Smooth muscle cell (in vitro differentiated cells): ENCODE results near the gene UTP14C. TPM values are rescaled to one million over a fixed set of nuclear protein-coding genes. Genes with fewer than 3 reads are reported as not detected.

Experiments
- DNase-seq: peaks from one replicate; lab custom pipeline; 2025; ENCODE audit not compliant: unreplicated experiment; lab: John Stamatoyannopoulos, UW
- H2AFZ ChIP-seq: fragments of 200-600 bp; sonication (generic); 2 replicates; pipeline ENCODE4 v1.6.0; 2016; ENCODE audit warnings: antibody characterized with exemption, low read depth, mild to moderate bottlenecking
- H3F3A ChIP-seq: fragments of 200-600 bp; sonication (generic); 2 replicates; pipeline ENCODE4 v1.6.0; 2017; ENCODE audit warnings: antibody characterized with exemption, low read depth
- H3K27ac ChIP-seq: fragments of 200-600 bp; sonication (generic); 2 replicates; pipeline ENCODE4 v1.5.1; 2016; ENCODE audit warnings: low read depth, mild to moderate bottlenecking
- H3K27me3 ChIP-seq: fragments of 200-600 bp; sonication (generic); 2 replicates; pipeline ENCODE4 v1.6.1; 2016; ENCODE audit warnings: low read depth, mild to moderate bottlenecking
- H3K36me3 ChIP-seq: fragments of 200-600 bp; sonication (generic); 2 replicates; pipeline ENCODE4 v1.5.1; 2016; ENCODE audit warnings: low read depth
- H3K4me1 ChIP-seq: fragments of 200-600 bp; sonication (generic); 2 replicates; pipeline ENCODE4 v1.5.1; 2016; ENCODE audit warnings: low read depth
- H3K4me2 ChIP-seq: fragments of 200-600 bp; sonication (generic); 2 replicates; pipeline ENCODE4 v1.6.0; 2016; ENCODE audit warnings: mild to moderate bottlenecking
- H3K4me3 ChIP-seq: fragments of 200-600 bp; sonication (generic); 2 replicates; pipeline ENCODE4 v1.5.1; 2016; ENCODE audit warnings: mild to moderate bottlenecking
- H3K79me2 ChIP-seq: fragments of 200-600 bp; sonication (generic); 2 replicates; pipeline ENCODE4 v1.6.0; 2016; ENCODE audit warnings: low read depth, mild to moderate bottlenecking
- H3K9ac ChIP-seq: fragments of 200-600 bp; sonication (generic); 2 replicates; pipeline ENCODE4 v1.6.0; 2016; ENCODE audit warnings: low read depth
- H3K9me3 ChIP-seq: fragments of 200-600 bp; sonication (generic); replicated peaks from 2 replicates; pipeline ENCODE4 v1.5.1; 2016; ENCODE audit warnings: low read depth
- H4K20me1 ChIP-seq: fragments of 200-600 bp; sonication (generic); 2 replicates; pipeline ENCODE4 v1.6.0; 2016; ENCODE audit warnings: low read depth
- CTCF ChIP-seq: fragments of 200-600 bp; sonication (generic); IDR thresholded peaks from 2 replicates; pipeline ENCODE4 v1.5.1; 2017; ENCODE audit warnings: borderline replicate concordance, mild to moderate bottlenecking, antibody characterized with exemption; ENCODE audit not compliant: insufficient read depth, poor library complexity, severe bottlenecking
- WGBS: methylation state at CpG from one replicate; pipeline ENCODE4 v1.1.7; 2016; ENCODE audit warnings: low lambda C conversion rate; 5-methylcytosine and 5-hydroxymethylcytosine counted together
- polyA plus RNA-seq: library from polyadenylated mRNA; unstranded; fragments of >200 nt; fragmentation: Nextera tagmentation; extraction: Ambion mirVana; gene quantifications from 2 replicates; pipeline ENCODE4 v1.2.1, GENCODE V29; 2016
- total RNA-seq: library from RNA; depleted of rRNA; stranded (reverse); fragments of >200 nt; gene quantifications from 2 replicates; pipeline ENCODE4 v1.2.3, GENCODE V29; 2014

UTP14C gene
- total and polyA plus RNA-seq, 2 experiments from 2014 or later = 8.1 to 18.3 TPM

- Histone ChIP-seq H3K27me3 (no peaks in the 10 kb centered on the region), H3F3A (no peaks in the 10 kb centered on the region), H3K79me2 (peaks cover 96% of the 10 kb centered on the region), H3K9ac (no peak overlapping the region), H3K9me3 (no peaks in the 10 kb centered on the region), H2AFZ (no peak overlapping the region), H3K36me3 (no peaks in the 10 kb centered on the region), H3K4me3 (no peak overlapping the region), H3K4me2 (no peak overlapping the region), H3K27ac (no peak overlapping the region), H3K4me1 (peaks cover 28% of the 10 kb centered on the region), H4K20me1 (peaks cover 81% of the 10 kb centered on the region)
- no peak for DNase-seq
- WGBS = 91% methylated on average over 4 of the region's 4 CpGs
- no peak for TF ChIP-seq CTCF
Measured at GRCh38 chr13:51996641-51997040, 27.9 kb upstream of the UTP14C start.

- Histone ChIP-seq H3K9me3 (no peaks in the 10 kb centered on the region), H3K36me3 (no peaks in the 10 kb centered on the region), H3K27ac (no peak overlapping the region), H3K4me3 (no peak overlapping the region), H3K27me3 (no peaks in the 10 kb centered on the region), H3K9ac (no peak overlapping the region), H3F3A (no peaks in the 10 kb centered on the region), H3K4me1 (peaks cover 28% of the 10 kb centered on the region), H2AFZ (no peak overlapping the region), H3K4me2 (no peak overlapping the region), H4K20me1 (peaks cover 86% of the 10 kb centered on the region), H3K79me2 (peaks cover 94% of the 10 kb centered on the region)
- no peak for DNase-seq
- TF ChIP-seq CTCF = no peak
- 97% methylated on average over 2 of the region's 2 CpGs for WGBS
Measured at GRCh38 chr13:51997186-51997585, 27.3 kb upstream of the UTP14C start.

GRCh38 chr13:51997641-51998330, 26.7 kb upstream of the UTP14C start:
- Histone ChIP-seq H3K4me3 (no peak overlapping the region), H3K79me2 (peaks cover 92% of the 10 kb centered on the region), H3K36me3 (no peaks in the 10 kb centered on the region), H2AFZ (no peak overlapping the region), H3K4me1 (peaks cover 28% of the 10 kb centered on the region), H3K9me3 (no peaks in the 10 kb centered on the region), H3F3A (no peaks in the 10 kb centered on the region), H3K27me3 (no peaks in the 10 kb centered on the region), H3K9ac (no peak overlapping the region), H3K4me2 (no peak overlapping the region), H4K20me1 (peaks cover 86% of the 10 kb centered on the region), H3K27ac (no peak overlapping the region)
- no peak for DNase-seq
- TF ChIP-seq CTCF = no peak
- WGBS = 74% methylated on average over 8 of the region's 8 CpGs
